Endothelial cell of umbilical vein (primary cell): ENCODE data around the gene HPX.

Experiments used
- CTCF ChIP-seq, 2 donors: IDR thresholded peaks; 1 replicate in 1 of 2; 2 replicates in 1 of 2; pipeline ENCODE4 v1.5.1; 2011; ENCODE audit warnings: low read length in 2 of 2, mild to moderate bottlenecking in 2 of 2, moderate library complexity in 2 of 2, control low read depth in 1 of 2, inconsistent platforms in 1 of 2, low read depth in 1 of 2; ENCODE audit not compliant: insufficient read depth in 1 of 2; ENCODE audit errors: extremely low read depth in 1 of 2
- EZH2 ChIP-seq: IDR thresholded peaks from 2 replicates; pipeline ENCODE4 v1.6.1; 2012; ENCODE audit warnings: borderline replicate concordance, low read depth, mild to moderate bottlenecking, moderate library complexity, low read length, inconsistent platforms; ENCODE audit not compliant: severe bottlenecking
- FOS ChIP-seq: IDR thresholded peaks from 2 replicates; pipeline ENCODE4 v1.6.1; 2011; ENCODE audit warnings: mild to moderate bottlenecking, low read length, moderate library complexity, borderline replicate concordance; ENCODE audit not compliant: insufficient read depth
- GATA2 ChIP-seq: IDR thresholded peaks from 2 replicates; pipeline ENCODE4 v1.7.0; 2011; ENCODE audit warnings: low read depth, mild to moderate bottlenecking, moderate library complexity, mixed read lengths, low read length; ENCODE audit not compliant: insufficient read length, insufficient read depth
- JUN ChIP-seq: IDR thresholded peaks from 2 replicates; pipeline ENCODE4 v1.6.1; 2011; ENCODE audit warnings: borderline replicate concordance, low read depth; ENCODE audit not compliant: insufficient read length, insufficient read depth
- POLR2A ChIP-seq: IDR thresholded peaks from 2 replicates; pipeline ENCODE4 v1.6.1; 2012; ENCODE audit warnings: low read depth, mild to moderate bottlenecking, control low read depth, low read length
- POLR2AphosphoS5 ChIP-seq: IDR thresholded peaks from 2 replicates; pipeline ENCODE4 v1.6.1; 2012; ENCODE audit warnings: low read depth, mild to moderate bottlenecking, control low read depth, low read length, moderate library complexity; ENCODE audit not compliant: insufficient read depth
- TF ChIP-seq, protein P1 (sequence below): IDR thresholded peaks from 2 replicates; pipeline ENCODE4 v1.6.1; 2011; ENCODE audit not compliant: insufficient read depth, insufficient read length

DNA sequence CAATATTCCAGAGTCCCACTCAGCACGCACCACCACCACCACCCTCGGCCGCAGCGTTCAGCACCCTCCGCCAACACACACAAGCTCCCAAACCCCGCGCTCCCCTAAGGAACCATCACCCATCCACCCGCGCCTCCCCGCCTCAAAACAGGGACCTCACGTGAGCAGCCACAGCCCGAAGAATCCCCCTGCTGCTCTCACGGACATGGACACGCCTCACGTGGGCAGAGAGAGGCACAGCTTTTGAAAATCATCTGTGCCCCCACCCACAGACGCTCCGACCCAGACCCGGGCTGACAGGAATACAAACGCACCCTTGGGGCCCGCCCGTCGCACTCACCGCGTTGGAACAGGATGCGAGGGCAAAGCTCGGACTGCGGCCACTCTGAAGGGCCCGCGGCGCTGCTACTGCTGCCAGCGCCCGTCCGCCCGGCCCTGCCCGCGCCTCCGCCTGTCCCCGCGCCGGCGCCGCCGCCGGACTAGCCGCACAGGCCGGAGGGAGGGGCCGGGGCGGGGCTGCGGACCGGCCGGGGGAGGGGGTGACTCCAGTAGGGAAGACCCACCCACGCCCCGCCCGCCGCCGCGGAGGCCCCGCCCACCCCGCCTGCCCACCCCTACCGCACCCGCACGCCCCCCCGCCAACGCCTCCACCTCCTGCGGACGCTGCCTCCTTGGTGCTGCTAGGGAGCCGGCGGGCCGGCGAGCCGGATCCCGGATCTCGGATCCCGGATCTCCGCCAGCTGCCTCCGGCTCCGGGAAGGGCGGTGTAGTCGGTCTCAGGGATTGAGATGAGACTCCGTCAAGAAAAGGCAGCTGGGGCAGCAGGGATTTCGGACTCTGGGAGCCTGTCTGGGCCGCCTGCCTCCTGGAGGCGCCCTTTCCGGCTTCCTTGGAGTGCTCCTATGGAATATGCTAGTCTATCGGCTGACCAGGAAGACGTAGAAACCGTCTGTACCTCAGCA is 32.9 kb upstream of the HPX start, which contains the start of gene TRIM3:
- TF ChIP-seq CTCF (IDR thresholded peaks at IDR 0.05; ENCODE audit: extremely low read depth in 1 of 2, insufficient read depth in 1 of 2, low read depth in 1 of 2, low read length in 2 of 2) = peak in 1 of 2 donors; percentile 42
- TF ChIP-seq POLR2AphosphoS5 = peak; percentile 94
- TF ChIP-seq POLR2A = peak; percentile 95
- no peak for TF ChIP-seq GATA2
- no peak for TF ChIP-seq EZH2
- TF ChIP-seq JUN = no peak
- TF ChIP-seq, protein P1, sequence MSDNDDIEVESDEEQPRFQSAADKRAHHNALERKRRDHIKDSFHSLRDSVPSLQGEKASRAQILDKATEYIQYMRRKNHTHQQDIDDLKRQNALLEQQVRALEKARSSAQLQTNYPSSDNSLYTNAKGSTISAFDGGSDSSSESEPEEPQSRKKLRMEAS = no peak
- TF ChIP-seq FOS = no peak
